Activated naive CD8-positive, alpha-beta T cell treated with anti-CD3 and anti-CD28 coated beads, Interleukin-2, amount 10 ng/mL, durations not matched to agents 7 days and 5 days (primary cell): ENCODE measurements around the gene MRPL2. TPM values are rescaled to one million over a fixed set of nuclear protein-coding genes. Genes with fewer than 3 reads are reported as not detected.

ENCODE experiments used
- ATAC-seq: fragments of 150-1000 bp; cut with Tn5 transposase; one replicate; pipeline ENCODE4 v1.10.0; 2021; ENCODE audit warnings: low read depth, moderate library complexity
- POLR2A ChIA-PET: fragments of 350-600 bp; sonication (Branson Sonifier 250); formaldehyde crosslinking; loops from one replicate; lab custom pipeline; 2021; ENCODE audit warnings: antibody characterized with exemption; lab: Charles Lee
- DNase-seq: peaks from one replicate; pipeline ENCODE4 v3.0.0; 2021
- H3K27ac Mint-ChIP-seq: one replicate; pipeline ENCODE4 v1.8.0; 2022; ENCODE audit warnings: mild to moderate bottlenecking, mixed read lengths
- H3K27me3 Mint-ChIP-seq: one replicate; pipeline ENCODE4 v1.8.0; 2022; ENCODE audit warnings: mild to moderate bottlenecking, moderate library complexity, mixed read lengths
- H3K36me3 Mint-ChIP-seq: one replicate; pipeline ENCODE4 v1.8.0; 2021; ENCODE audit warnings: mild to moderate bottlenecking, mixed read lengths
- H3K4me1 Mint-ChIP-seq: one replicate; pipeline ENCODE4 v1.8.0; 2021; ENCODE audit warnings: mixed read lengths
- H3K4me3 Mint-ChIP-seq: one replicate; pipeline ENCODE4 v1.8.0; 2022; ENCODE audit warnings: mild to moderate bottlenecking, moderate library complexity, mixed read lengths
- H3K9me3 Mint-ChIP-seq: one replicate; pipeline ENCODE4 v1.8.0; 2021; ENCODE audit warnings: mixed read lengths
- total RNA-seq, 2 experiments: library from RNA; stranded (reverse); gene quantifications; one replicate each; pipeline ENCODE4 v1.2.3, GENCODE V29; 2021

Gene MRPL2
- total RNA-seq, 2 experiments from 2014 or later, result 50.1 to 65.2 TPM

DNA sequence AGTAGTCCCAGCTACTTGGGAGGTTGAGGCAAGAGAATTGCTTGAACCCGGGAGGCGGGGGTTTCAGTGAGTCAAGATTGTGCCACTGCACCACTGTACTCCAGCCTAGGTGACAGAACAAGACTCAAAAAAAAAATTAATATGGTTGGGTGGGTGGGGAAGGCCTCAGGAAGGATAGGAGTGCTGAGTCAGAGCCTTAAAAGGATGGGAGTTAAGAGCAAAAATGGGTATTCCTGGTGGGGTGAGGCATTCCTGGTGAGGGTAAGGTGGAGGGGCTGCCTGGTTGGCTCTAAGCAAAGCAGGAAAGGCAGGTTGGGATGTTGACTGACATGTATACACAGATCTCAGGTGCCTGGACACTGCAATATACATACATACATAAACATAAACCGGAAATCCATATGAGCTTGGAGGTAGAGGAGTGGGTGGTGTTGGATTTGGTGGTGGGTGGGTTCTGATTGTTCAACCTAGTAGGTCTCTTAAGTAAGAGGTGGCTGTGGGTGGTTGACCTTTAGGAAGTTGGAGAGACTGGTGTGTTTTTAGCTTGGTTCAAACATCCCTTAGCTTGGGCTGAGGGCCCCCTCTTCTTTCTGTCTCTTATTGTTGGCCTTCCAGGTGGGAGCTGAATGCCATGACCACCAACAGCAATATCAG lies 39.1 kb downstream of the MRPL2 start:
- no peaks in the 10 kb centered on the region for H3K27me3 Mint-ChIP-seq
- DNase-seq (no peak), ATAC-seq (no peak)
- H3K4me3 Mint-ChIP-seq, result peak overlapping the region; percentile 28
- no peaks in the 10 kb centered on the region for H3K9me3 Mint-ChIP-seq
- peak overlapping the region; percentile 8 for H3K27ac Mint-ChIP-seq
- peaks cover 22% of the 10 kb centered on the region for H3K4me1 Mint-ChIP-seq
- POLR2A ChIA-PET, result interaction anchor here (1.1 to 2.6 kb wide), 6 partner anchors 10 to 91 kb away, joined by 3 to 16 read pairs (median 13); partner anchors contain the start of genes CNPY3, CUL7, KLC4 and MRPL2
- peaks cover 28% of the 10 kb centered on the region for H3K36me3 Mint-ChIP-seq

DNA sequence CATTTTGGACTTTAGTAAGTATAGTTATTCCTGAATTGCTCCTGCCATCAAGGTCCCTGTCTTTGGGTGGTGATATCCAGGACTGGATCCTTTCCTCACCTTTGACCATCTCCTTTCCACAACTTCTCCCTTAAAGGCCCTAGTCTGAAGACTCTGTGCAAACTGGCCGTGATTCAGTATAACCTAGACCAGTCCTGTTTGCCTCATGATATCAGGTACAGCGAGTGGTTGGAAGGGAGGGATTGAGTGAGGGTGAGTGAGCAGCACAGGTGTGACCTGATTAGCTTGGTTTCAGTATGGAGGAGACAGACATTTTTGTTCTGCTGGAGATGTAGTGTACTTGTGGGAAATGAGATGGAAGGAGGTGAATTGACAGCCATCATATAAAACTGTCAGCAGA lies 40.1 kb downstream of the MRPL2 start:
- POLR2A ChIA-PET, result no interaction called here
- Mint-ChIP-seq H3K27ac (no peak overlapping the region), H3K4me3 (no peak overlapping the region), H3K27me3 (no peaks in the 10 kb centered on the region), H3K9me3 (no peaks in the 10 kb centered on the region), H3K4me1 (peaks cover 26% of the 10 kb centered on the region), H3K36me3 (peaks cover 22% of the 10 kb centered on the region)
- ATAC-seq (no peak), DNase-seq (no peak)

GRCh38 chr6:43016943-43017334 lies 42.3 kb downstream of the MRPL2 start:
- H3K9me3 Mint-ChIP-seq, result no peaks in the 10 kb centered on the region
- no peak overlapping the region for H3K4me3 Mint-ChIP-seq
- H3K36me3 Mint-ChIP-seq, result peaks cover 31% of the 10 kb centered on the region
- H3K27me3 Mint-ChIP-seq, result no peaks in the 10 kb centered on the region
- POLR2A ChIA-PET, result no interaction called here
- no peak overlapping the region for H3K27ac Mint-ChIP-seq
- DNase-seq (no peak), ATAC-seq (no peak)
- peaks cover 40% of the 10 kb centered on the region for H3K4me1 Mint-ChIP-seq

- H3K4me1 Mint-ChIP-seq, result peaks cover 45% of the 10 kb centered on the region
- no peaks in the 10 kb centered on the region for H3K9me3 Mint-ChIP-seq
- peak overlapping the region; percentile 25 for H3K4me3 Mint-ChIP-seq
- POLR2A ChIA-PET, result interaction anchor here (1.0 kb wide), 1 partner anchor 37 kb away, joined by 5 read pairs; the partner anchor contains the start of gene PEX6
- no peaks in the 10 kb centered on the region for H3K27me3 Mint-ChIP-seq
- DNase-seq (no peak), ATAC-seq (no peak)
- no peak overlapping the region for H3K27ac Mint-ChIP-seq
- H3K36me3 Mint-ChIP-seq, result peaks cover 32% of the 10 kb centered on the region
Observed at GRCh38 chr6:43016176-43016942, 42.9 kb downstream of the MRPL2 start.

DNA sequence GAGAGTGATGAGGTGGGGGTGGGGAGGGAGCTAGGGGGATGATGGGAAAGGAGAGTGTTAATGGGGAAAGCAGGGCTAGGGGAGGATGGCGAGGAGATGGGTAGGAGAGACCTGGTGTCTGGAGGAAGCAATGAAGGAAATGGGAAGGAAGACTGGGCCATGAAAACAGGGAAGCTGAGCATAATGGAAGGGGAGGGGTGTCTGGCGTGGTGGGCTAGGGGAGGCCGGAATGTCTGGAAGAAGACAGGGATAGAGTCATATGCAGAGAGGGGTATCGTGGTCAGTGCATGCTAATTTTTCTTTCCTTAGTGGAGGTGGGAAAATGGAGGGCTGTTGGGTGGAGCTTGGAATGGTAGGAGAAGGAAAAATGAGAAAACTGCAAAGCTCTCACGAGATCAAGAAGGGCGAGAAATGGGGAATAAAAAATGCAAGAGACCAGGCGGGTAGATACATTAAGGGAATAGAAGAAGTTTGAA lies 44.8 kb downstream of the MRPL2 start:
- ATAC-seq (no peak), DNase-seq (no peak)
- Mint-ChIP-seq H3K27ac (peak overlapping the region; percentile 92), H3K27me3 (no peaks in the 10 kb centered on the region), H3K4me1 (peaks cover 41% of the 10 kb centered on the region), H3K36me3 (peaks cover 25% of the 10 kb centered on the region), H3K9me3 (no peaks in the 10 kb centered on the region), H3K4me3 (peak overlapping the region; percentile 93)
- POLR2A ChIA-PET, result interaction anchor here (0.6 to 3.3 kb wide), 10 partner anchors 30 to 451 kb away, joined by 3 to 25 read pairs (median 8); partner anchors contain the start of genes CNPY3, CUL7, KLC4 and MRPL2

DNA sequence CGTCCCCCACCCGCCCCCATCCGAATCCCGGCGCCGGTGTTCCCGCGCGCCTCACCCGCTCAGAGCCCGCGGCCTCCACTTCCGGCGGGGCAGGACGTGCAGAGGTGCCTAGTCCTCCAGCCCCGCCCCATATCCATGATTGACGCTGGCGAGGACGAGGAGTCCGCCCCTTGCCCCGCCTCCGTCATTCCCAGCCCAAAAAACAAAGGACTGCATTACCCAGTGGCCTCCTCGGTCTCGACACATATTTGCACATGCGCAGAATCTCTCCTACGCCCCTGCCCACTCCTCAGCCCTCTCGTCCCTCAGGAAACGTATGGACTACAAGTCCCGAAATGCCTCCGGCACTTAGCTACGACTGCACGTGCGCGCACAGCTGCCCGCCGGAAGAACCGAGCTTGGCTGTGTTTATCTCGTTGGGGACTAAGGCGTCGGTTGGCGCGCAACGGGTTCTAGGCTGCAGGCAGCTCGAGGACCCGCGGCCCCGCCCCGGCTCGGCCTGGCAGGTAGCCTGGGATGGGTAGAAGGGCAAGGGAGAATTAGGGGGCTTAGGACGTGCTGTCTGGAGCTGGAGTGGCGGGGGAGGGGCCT lies 45.3 kb downstream of the MRPL2 start, which contains the start of the genes KLHDC3 and MEA1:
KLHDC3 (plus strand) TSS at position 407 of the 591 bp plus-strand sequence. CDS start 2,944 bp downstream, outside the sequence.
MEA1 (minus strand) TSS at position 104 of the 591 bp plus-strand sequence. CDS start 133 bp downstream, outside the sequence.
- H3K36me3 Mint-ChIP-seq, result peaks cover 24% of the 10 kb centered on the region
- H3K4me3 Mint-ChIP-seq, result peak within 1 kb of the TSS; percentile 93
- no peaks in the 10 kb centered on the region for H3K27me3 Mint-ChIP-seq
- ATAC-seq, result peak; percentile 95
- DNase-seq, result peak; percentile 94
- POLR2A ChIA-PET, result interaction anchor here (0.6 to 3.3 kb wide), 13 partner anchors 9 to 450 kb away, joined by 3 to 25 read pairs (median 5); partner anchors contain the start of genes CNPY3, CUL7, KLC4 and MRPL2
- peak within 1 kb of the TSS; percentile 92 for H3K27ac Mint-ChIP-seq
- peaks cover 41% of the 10 kb centered on the region for H3K4me1 Mint-ChIP-seq
- no peaks in the 10 kb centered on the region for H3K9me3 Mint-ChIP-seq

GRCh38 chr6:43013097-43013842 lies 46.0 kb downstream of the MRPL2 start:
- H3K4me3 Mint-ChIP-seq, result peak overlapping the region; percentile 93
- DNase-seq (no peak), ATAC-seq (peak; percentile 25)
- H3K27me3 Mint-ChIP-seq, result no peaks in the 10 kb centered on the region
- peak overlapping the region; percentile 92 for H3K27ac Mint-ChIP-seq
- H3K36me3 Mint-ChIP-seq, result peaks cover 25% of the 10 kb centered on the region
- POLR2A ChIA-PET, result interaction anchor here (0.5 to 3.3 kb wide), 17 partner anchors 8 to 449 kb away, joined by 3 to 25 read pairs (median 5); partner anchors contain the start of genes CNPY3, CUL7, KLC4 and MRPL2
- no peaks in the 10 kb centered on the region for H3K9me3 Mint-ChIP-seq
- peaks cover 41% of the 10 kb centered on the region for H3K4me1 Mint-ChIP-seq

DNA sequence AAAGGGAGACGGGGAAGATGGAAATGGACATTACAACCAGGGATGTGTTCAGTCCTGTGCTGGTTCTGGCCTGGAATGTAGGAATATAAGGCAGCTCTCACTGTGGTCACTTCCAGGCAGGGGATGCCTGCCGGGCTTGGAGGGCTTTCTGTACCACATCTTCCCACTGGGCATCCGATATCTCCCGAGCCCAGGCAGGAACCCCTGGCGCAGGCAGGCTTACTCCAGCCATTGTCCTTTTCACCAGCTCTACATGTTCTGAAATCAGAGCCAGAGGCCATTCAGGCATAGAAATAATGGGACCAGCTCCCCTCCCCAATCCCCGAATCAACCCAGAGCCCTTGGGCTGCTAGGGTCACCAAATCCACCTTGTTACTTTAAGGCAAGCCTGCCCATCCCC lies 46.9 kb downstream of the MRPL2 start:
- ATAC-seq, result no peak
- H3K4me1 Mint-ChIP-seq, result peaks cover 34% of the 10 kb centered on the region
- no peaks in the 10 kb centered on the region for H3K27me3 Mint-ChIP-seq
- H3K4me3 Mint-ChIP-seq, result peak overlapping the region; percentile 93
- no peak for DNase-seq
- H3K27ac Mint-ChIP-seq, result peak overlapping the region; percentile 92
- H3K9me3 Mint-ChIP-seq, result no peaks in the 10 kb centered on the region
- POLR2A ChIA-PET, result interaction anchor here (1.2 to 3.3 kb wide), 5 partner anchors 28 to 83 kb away, joined by 7 to 25 read pairs (median 16); partner anchors contain the start of genes CNPY3, CUL7, KLC4 and MRPL2
- peaks cover 27% of the 10 kb centered on the region for H3K36me3 Mint-ChIP-seq

DNA sequence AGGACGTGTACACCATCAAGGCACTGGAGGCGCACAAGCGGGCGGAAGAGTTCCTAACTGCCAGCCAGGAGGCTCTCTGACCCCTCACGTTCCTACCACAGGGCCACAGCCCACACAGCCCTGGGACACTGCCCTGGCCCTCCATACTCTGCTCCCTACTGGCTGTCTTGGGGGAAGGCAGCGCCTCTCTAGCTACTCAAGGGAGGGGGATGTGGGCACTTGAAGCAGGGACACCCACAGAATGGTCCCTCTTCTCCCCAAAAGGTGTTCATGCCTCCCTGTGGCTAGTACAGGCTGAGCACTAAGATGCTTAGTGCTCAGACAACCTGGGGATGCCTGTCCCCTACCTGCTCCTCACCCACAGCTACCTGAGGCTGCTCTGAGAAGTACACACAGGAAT lies 48.0 kb downstream of the MRPL2 start:
- Mint-ChIP-seq H3K27ac (no peak overlapping the region), H3K27me3 (no peaks in the 10 kb centered on the region), H3K9me3 (no peaks in the 10 kb centered on the region), H3K4me1 (peaks cover 31% of the 10 kb centered on the region), H3K36me3 (peaks cover 28% of the 10 kb centered on the region), H3K4me3 (no peak overlapping the region)
- POLR2A ChIA-PET, result interaction anchor here (1.3 kb wide), 1 partner anchor 32 kb away, joined by 5 read pairs; the partner anchor contains the start of gene PEX6
- ATAC-seq, result no peak
- no peak for DNase-seq

- Mint-ChIP-seq H3K9me3 (no peaks in the 10 kb centered on the region), H3K36me3 (peaks cover 28% of the 10 kb centered on the region), H3K4me3 (no peak overlapping the region), H3K27me3 (no peaks in the 10 kb centered on the region), H3K4me1 (peaks cover 21% of the 10 kb centered on the region), H3K27ac (no peak overlapping the region)
- ATAC-seq (no peak), DNase-seq (peak; percentile 47)
- POLR2A ChIA-PET, result interaction anchor here (0.6 kb wide), 1 partner anchor 230 kb away, joined by 3 read pairs; no protein-coding TSS in a partner anchor
Observed at GRCh38 chr6:43009124-43009523, 50.1 kb downstream of the MRPL2 start.

DNA sequence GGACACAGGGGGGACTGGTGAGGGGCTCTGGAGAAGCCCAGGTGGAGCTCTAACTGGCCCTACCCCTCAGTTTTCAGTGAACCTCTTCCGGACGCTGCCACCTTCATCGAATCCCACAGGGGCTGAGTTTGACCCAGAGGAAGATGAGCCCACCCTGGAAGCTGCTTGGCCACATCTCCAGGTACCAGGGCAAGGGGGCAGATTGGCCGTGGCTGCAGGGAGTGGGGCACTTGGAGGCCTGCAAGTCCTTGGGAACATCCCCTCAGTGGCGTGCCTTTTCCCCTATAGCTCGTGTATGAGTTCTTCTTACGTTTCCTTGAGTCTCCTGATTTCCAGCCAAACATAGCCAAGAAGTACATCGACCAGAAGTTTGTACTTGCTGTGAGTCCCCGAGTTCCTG lies 52.1 kb downstream of the MRPL2 start:
- peaks cover 20% of the 10 kb centered on the region for H3K36me3 Mint-ChIP-seq
- POLR2A ChIA-PET, result interaction anchor here (1.0 kb wide), 1 partner anchor 46 kb away, joined by 3 read pairs; the partner anchor contains the start of gene CUL7
- H3K27me3 Mint-ChIP-seq, result no peaks in the 10 kb centered on the region
- no peak for DNase-seq
- H3K4me3 Mint-ChIP-seq, result no peak overlapping the region
- no peaks in the 10 kb centered on the region for H3K9me3 Mint-ChIP-seq
- peaks cover 7% of the 10 kb centered on the region for H3K4me1 Mint-ChIP-seq
- no peak for ATAC-seq
- peak overlapping the region; percentile 40 for H3K27ac Mint-ChIP-seq

GRCh38 chr6:43006251-43006650 lies 53.0 kb downstream of the MRPL2 start:
- Mint-ChIP-seq H3K36me3 (peaks cover 17% of the 10 kb centered on the region), H3K4me3 (no peak overlapping the region), H3K9me3 (no peaks in the 10 kb centered on the region), H3K4me1 (no peaks in the 10 kb centered on the region), H3K27ac (no peak overlapping the region), H3K27me3 (no peaks in the 10 kb centered on the region)
- POLR2A ChIA-PET, result interaction anchor here (1.0 kb wide), 1 partner anchor 47 kb away, joined by 3 read pairs; the partner anchor contains the start of gene CUL7
- no peak for DNase-seq
- ATAC-seq, result no peak
